HG02870 (cell line): ENCODE measurements around the gene DIP2C.

ENCODE experiments used
- ATAC-seq: cut with Tn5 transposase; IDR thresholded peaks from one replicate; pipeline ENCODE4 v1.9.1; 2021; ENCODE audit warnings: mild to moderate bottlenecking, moderate library complexity; ENCODE audit not compliant: unreplicated experiment

DIP2C gene, protein sequence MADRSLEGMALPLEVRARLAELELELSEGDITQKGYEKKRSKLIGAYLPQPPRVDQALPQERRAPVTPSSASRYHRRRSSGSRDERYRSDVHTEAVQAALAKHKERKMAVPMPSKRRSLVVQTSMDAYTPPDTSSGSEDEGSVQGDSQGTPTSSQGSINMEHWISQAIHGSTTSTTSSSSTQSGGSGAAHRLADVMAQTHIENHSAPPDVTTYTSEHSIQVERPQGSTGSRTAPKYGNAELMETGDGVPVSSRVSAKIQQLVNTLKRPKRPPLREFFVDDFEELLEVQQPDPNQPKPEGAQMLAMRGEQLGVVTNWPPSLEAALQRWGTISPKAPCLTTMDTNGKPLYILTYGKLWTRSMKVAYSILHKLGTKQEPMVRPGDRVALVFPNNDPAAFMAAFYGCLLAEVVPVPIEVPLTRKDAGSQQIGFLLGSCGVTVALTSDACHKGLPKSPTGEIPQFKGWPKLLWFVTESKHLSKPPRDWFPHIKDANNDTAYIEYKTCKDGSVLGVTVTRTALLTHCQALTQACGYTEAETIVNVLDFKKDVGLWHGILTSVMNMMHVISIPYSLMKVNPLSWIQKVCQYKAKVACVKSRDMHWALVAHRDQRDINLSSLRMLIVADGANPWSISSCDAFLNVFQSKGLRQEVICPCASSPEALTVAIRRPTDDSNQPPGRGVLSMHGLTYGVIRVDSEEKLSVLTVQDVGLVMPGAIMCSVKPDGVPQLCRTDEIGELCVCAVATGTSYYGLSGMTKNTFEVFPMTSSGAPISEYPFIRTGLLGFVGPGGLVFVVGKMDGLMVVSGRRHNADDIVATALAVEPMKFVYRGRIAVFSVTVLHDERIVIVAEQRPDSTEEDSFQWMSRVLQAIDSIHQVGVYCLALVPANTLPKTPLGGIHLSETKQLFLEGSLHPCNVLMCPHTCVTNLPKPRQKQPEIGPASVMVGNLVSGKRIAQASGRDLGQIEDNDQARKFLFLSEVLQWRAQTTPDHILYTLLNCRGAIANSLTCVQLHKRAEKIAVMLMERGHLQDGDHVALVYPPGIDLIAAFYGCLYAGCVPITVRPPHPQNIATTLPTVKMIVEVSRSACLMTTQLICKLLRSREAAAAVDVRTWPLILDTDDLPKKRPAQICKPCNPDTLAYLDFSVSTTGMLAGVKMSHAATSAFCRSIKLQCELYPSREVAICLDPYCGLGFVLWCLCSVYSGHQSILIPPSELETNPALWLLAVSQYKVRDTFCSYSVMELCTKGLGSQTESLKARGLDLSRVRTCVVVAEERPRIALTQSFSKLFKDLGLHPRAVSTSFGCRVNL (N-terminal part only)

GRCh38 chr10:689452-690371 lies at the start of gene DIP2C:
DIP2C (minus strand) TSS chr10:689668; CDS start chr10:689578, 90 bp downstream.
- no peak for ATAC-seq

- no peak for ATAC-seq
Observed at GRCh38 chr10:734481-734880, 45.0 kb upstream of the DIP2C start.

- no peak for ATAC-seq
Observed at GRCh38 chr10:733086-733485, 43.6 kb upstream of the DIP2C start.

DNA sequence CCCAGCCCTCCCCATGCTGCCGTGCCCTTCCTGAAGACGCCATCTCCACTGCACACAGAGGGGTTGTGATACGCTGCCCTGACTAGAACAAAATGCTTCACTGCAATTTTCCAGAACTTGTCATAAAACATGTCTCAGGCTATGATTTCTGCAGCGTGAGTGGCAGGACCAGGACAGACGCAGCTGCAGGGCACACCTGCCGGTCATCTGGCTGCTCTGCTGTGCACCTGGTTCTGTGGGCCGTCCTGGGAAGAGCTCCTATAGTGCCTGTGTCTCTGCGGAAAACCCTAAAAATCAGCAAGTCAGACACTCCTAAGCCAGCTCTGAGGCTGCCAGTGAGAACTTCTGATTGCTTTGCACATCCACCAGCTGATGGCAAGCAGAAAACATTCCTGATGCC lies 39.7 kb upstream of the DIP2C start:
- no peak for ATAC-seq

DNA sequence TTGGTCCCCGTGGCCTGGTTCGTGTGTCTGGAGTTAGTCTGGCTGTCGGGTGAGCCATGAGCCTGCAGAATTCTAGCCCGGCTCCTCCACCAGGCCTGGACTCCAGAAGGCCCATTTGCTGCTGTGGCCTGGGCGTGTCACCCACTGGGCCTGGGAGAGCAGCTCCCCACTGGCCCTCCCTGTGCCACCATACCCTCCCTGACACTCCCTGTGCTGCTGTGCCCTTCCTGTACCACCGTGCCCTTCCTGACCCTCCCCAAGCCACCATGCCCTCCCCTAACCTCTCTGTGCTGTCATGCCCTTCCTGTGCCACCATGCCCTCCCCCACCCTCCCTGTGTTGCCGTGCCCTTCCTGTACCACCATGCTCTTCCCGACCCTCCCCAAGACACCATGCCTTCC lies 39.1 kb upstream of the DIP2C start:
- ATAC-seq = no peak

GRCh38 chr10:727162-727790 lies 37.8 kb upstream of the DIP2C start:
- no peak for ATAC-seq

GRCh38 chr10:725786-726185 lies 36.3 kb upstream of the DIP2C start:
- ATAC-seq = no peak

DNA sequence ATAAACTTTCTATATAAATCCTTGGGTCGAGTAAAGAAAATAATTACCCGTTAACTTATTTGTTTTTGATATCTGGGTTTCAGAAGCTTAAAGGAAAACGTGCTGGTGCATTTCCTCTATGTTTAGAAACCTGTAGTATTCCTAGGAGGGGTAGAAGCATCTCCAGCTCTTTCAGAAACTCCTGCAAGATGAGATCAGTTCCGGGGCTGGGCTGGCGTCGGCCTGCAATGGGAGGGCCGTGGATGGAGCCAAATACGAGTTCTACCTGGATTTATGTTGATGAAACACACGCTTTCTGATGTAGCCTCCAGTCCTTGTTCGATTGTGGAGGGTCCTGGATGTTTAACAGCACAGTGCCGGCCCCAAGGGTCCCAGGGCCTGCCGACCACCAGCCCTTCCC lies 35.8 kb upstream of the DIP2C start:
- ATAC-seq = no peak

DNA sequence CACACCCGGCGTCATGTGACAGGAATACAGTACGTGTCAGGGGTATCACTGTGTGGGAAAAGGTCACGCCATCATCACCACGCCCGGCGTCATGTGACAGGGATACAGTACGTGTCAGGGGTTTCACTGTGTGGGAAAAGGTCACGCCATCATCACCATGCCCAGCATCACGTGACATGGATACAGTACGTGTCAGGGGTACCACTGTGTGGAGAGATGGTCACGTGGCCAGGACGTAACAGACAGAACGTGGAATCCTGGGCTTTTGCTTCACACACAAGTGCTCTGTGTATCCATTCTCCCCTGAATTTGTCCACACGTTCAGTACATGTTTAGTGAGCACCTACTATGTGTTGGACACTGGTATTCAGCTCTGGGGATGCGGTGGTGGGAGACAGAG lies 34.5 kb upstream of the DIP2C start:
- no peak for ATAC-seq

GRCh38 chr10:722281-723060 lies 33.0 kb upstream of the DIP2C start:
- no peak for ATAC-seq

- ATAC-seq = no peak
Observed at GRCh38 chr10:718143-718700, 28.8 kb upstream of the DIP2C start.

- ATAC-seq = no peak
Observed at GRCh38 chr10:717458-717857, 28.0 kb upstream of the DIP2C start.

DNA sequence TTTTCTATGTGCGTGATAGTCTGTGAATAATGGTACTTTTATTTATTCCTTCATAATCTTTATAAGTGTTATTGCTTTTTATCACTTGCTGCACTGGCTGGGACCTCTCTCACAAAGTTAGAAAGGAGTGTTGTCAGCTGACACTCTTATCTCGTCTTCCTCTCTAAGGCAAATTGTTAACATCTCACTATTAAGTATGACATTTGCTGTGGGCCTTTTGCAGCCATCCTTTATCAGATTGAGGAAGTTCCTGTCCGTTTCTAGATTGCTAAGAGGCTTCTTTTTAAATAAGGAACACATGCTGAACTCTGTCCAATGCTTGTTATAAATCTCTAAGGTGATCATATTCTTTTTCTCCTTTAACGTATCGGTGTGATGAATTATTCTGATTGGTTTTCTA lies 27.4 kb upstream of the DIP2C start:
- ATAC-seq = no peak

DNA sequence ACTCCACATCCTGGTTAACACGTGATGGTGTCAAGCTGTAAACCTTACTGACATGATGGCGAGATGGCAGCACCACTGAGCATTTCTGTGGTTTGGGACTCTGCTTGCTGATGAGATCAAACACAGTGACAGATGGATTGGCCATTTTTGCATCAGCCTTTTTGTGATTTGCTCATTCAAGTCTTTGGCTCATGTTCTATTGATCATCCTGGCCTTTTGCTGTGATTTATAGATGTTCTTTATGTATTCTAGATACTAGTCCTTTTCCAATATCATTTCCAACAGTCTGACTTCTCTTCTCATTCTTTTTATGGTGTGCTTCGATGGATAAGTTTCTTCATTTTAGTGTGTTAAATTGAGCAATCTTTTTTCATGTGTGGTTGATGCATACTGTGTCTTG lies 24.7 kb upstream of the DIP2C start:
- no peak for ATAC-seq

- no peak for ATAC-seq
Observed at GRCh38 chr10:712575-712974, 23.1 kb upstream of the DIP2C start.

GRCh38 chr10:712089-712488 lies 22.6 kb upstream of the DIP2C start:
- no peak for ATAC-seq

DNA sequence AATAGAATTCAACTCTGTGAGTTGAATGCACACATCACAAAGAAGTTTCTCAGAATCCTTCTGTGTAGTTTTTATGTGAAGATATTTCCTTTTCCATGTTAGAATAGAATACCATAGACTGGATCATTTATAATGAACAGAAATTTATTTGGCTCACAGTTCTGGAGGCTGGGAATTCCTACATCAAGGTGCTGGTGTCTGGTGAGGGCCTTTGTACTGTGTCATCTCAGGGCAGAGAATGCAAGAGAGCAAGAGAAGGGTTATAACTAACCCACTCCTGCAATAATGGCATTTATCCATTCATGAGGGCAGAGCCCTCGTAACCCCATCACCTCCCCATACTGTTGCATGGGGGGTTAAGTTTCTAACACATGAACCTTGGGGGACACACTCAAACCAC lies 18.4 kb upstream of the DIP2C start:
- ATAC-seq = no peak

DNA sequence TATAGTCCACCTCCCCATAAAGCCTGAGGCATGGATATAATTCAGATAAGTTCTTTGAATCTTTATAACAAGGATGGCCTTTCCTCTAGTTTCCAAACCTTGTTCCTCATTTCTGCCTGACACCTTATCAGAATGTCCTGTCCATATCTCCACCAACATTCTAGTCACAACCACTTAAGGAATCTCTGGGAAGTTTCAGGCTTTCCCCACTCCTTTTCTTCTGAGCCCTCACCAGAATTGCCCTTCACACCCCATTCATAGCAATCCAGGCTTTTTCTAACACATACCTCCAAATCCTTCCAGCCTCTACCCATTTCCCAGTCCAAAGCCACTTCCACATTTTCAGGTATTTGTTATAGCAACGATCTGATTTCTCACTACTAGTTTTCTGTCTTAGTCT lies 18.0 kb upstream of the DIP2C start:
- ATAC-seq = no peak

DNA sequence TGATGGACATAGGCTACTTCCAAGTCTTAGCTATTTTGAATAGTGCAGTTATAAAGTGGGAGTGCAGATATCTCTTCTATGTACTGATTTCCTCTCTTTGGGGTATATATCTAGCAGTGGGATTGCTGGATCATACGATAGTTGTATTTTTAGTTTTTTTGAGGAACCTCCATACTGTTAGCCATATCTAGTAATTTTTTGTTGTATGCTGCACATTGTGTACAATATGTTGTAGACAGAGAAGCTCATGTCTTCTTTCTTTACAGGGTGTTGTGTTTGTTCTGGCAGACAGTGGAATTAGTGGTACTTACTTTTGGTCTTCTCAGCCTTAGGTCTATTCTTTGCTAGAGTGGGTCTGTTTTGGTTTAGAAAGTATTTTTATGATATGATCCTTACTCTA lies 13.7 kb upstream of the DIP2C start:
- no peak for ATAC-seq
